HEK293 (cell line): ENCODE measurements around the gene CKMT2.

Source experiments
- CTCF ChIA-PET: fragments of 350-600 bp; formaldehyde crosslinking; extraction: SDS; loops from one replicate; lab custom pipeline; 2021; ENCODE audit warnings: antibody characterized with exemption; lab: Yijun Ruan, JAX
- POLR2A ChIA-PET: fragments of 300-600 bp; formaldehyde crosslinking; extraction: SDS; loops from one replicate; lab custom pipeline; 2020; ENCODE audit warnings: antibody characterized with exemption, inconsistent platforms; lab: Yijun Ruan, JAX
- H3K27ac ChIP-seq: fragments of 200-500 bp; sonication (Bioruptor generic); 2 replicates; pipeline ENCODE4 v1.5.1; 2014; ENCODE audit warnings: low read depth, low read length, control low read depth, inconsistent platforms; ENCODE audit errors: extremely low read depth
- H3K36me3 ChIP-seq, 2 experiments: fragments of 200-500 bp in 1 of 2; sonication (Bioruptor generic) in 1 of 2; 1 replicate in 1 of 2; 2 replicates in 1 of 2; pipeline ENCODE4 v1.5.1; 2014 to 2017; ENCODE audit warnings: inconsistent platforms in 2 of 2, low read length in 2 of 2; ENCODE audit not compliant: control insufficient read depth in 2 of 2, insufficient read depth in 1 of 2
- H3K4me1 ChIP-seq: fragments of 200-500 bp; sonication (Bioruptor generic); 2 replicates; pipeline ENCODE4 v1.5.1; 2014; ENCODE audit warnings: mild to moderate bottlenecking, low read length, inconsistent platforms; ENCODE audit not compliant: control insufficient read depth, insufficient read depth
- H3K4me3 ChIP-seq: 2 replicates; pipeline ENCODE4 v1.5.1; 2011; ENCODE audit warnings: low read depth, mild to moderate bottlenecking, control low read depth, low read length, moderate library complexity
- H3K9me3 ChIP-seq: fragments of 200-500 bp; sonication (Bioruptor generic); 2 replicates; pipeline ENCODE4 v1.5.1; 2014; ENCODE audit warnings: low read depth, low read length, inconsistent platforms; ENCODE audit not compliant: control insufficient read depth, insufficient read depth
- GLIS2 ChIP-seq: fragments of 450-650 bp; formaldehyde crosslinking; IDR thresholded peaks from 2 replicates; pipeline ENCODE4 v1.5.1; 2016; ENCODE audit warnings: missing biosample characterization, missing genetic modification characterization
- KLF1 ChIP-seq: fragments of 450-650 bp; formaldehyde crosslinking; IDR thresholded peaks from 2 replicates; pipeline ENCODE4 v1.5.1; 2016; ENCODE audit warnings: missing biosample characterization, missing genetic modification characterization
- SCRT2 ChIP-seq: fragments of 450-650 bp; formaldehyde crosslinking; IDR thresholded peaks from 2 replicates; pipeline ENCODE4 v1.5.1; 2016; ENCODE audit warnings: missing biosample characterization, missing genetic modification characterization
- SP2 ChIP-seq: fragments of 450-650 bp; formaldehyde crosslinking; IDR thresholded peaks from 2 replicates; pipeline ENCODE4 v1.5.1; 2016; ENCODE audit warnings: missing biosample characterization, missing genetic modification characterization
- ZBTB21 ChIP-seq: fragments of 450-650 bp; formaldehyde crosslinking; IDR thresholded peaks from 2 replicates; pipeline ENCODE4 v1.5.1; 2017; ENCODE audit warnings: missing biosample characterization, missing genetic modification characterization
- ZFP41 ChIP-seq: fragments of 450-650 bp; formaldehyde crosslinking; IDR thresholded peaks from 2 replicates; pipeline ENCODE4 v1.5.1; 2016; ENCODE audit warnings: missing biosample characterization, missing genetic modification characterization, borderline replicate concordance
- ZNF10 ChIP-seq: fragments of 450-650 bp; formaldehyde crosslinking; IDR thresholded peaks from 2 replicates; pipeline ENCODE4 v1.5.1; 2017; ENCODE audit warnings: missing biosample characterization, missing genetic modification characterization
- ZNF335 ChIP-seq: fragments of 450-650 bp; formaldehyde crosslinking; conservative IDR thresholded peaks from 2 replicates; pipeline ENCODE4 v1.5.1; 2016; ENCODE audit warnings: missing biosample characterization, missing genetic modification characterization
- ZNF561 ChIP-seq: fragments of 450-650 bp; IDR thresholded peaks from 2 replicates; pipeline ENCODE4 v1.5.1; 2018; ENCODE audit warnings: missing biosample characterization, missing genetic modification characterization, borderline replicate concordance
- ZNF585B ChIP-seq: fragments of 450-650 bp; formaldehyde crosslinking; IDR thresholded peaks from 2 replicates; pipeline ENCODE4 v1.5.1; 2016; ENCODE audit warnings: missing biosample characterization, missing genetic modification characterization
- ZNF600 ChIP-seq: fragments of 450-650 bp; formaldehyde crosslinking; IDR thresholded peaks from 2 replicates; pipeline ENCODE4 v1.5.1; 2016; ENCODE audit warnings: missing biosample characterization, missing genetic modification characterization
- ZNF621 ChIP-seq: fragments of 450-650 bp; formaldehyde crosslinking; IDR thresholded peaks from 2 replicates; pipeline ENCODE4 v1.5.1; 2017; ENCODE audit warnings: missing biosample characterization, missing genetic modification characterization
- ZNF624 ChIP-seq: fragments of 450-650 bp; formaldehyde crosslinking; IDR thresholded peaks from 2 replicates; pipeline ENCODE4 v1.5.1; 2017; ENCODE audit warnings: missing biosample characterization, missing genetic modification characterization
- ZNF792 ChIP-seq: fragments of 450-650 bp; formaldehyde crosslinking; IDR thresholded peaks from 2 replicates; pipeline ENCODE4 v1.5.1; 2016; ENCODE audit warnings: missing biosample characterization, missing genetic modification characterization
- TF ChIP-seq, protein P1 (sequence below): fragments of 450-650 bp; formaldehyde crosslinking; IDR thresholded peaks from 2 replicates; pipeline ENCODE4 v1.5.1; 2017; ENCODE audit warnings: missing biosample characterization, missing genetic modification characterization
- TF ChIP-seq, protein P2 (sequence below): fragments of 450-650 bp; formaldehyde crosslinking; IDR thresholded peaks from 2 replicates; pipeline ENCODE4 v1.5.1; 2016; ENCODE audit warnings: missing biosample characterization, missing genetic modification characterization, borderline replicate concordance
- TF ChIP-seq, protein P3 (sequence below): fragments of 450-650 bp; formaldehyde crosslinking; IDR thresholded peaks from 2 replicates; pipeline ENCODE4 v1.5.1; 2016; ENCODE audit warnings: missing biosample characterization, missing genetic modification characterization, low read depth
- TF ChIP-seq, protein P4 (sequence below): fragments of 450-650 bp; formaldehyde crosslinking; IDR thresholded peaks from 2 replicates; pipeline ENCODE4 v1.5.1; 2016; ENCODE audit warnings: missing biosample characterization, missing genetic modification characterization, low read depth
- TF ChIP-seq, protein P5 (sequence below): fragments of 450-650 bp; formaldehyde crosslinking; conservative IDR thresholded peaks from 2 replicates; pipeline ENCODE4 v1.5.1; 2016; ENCODE audit warnings: low read depth, missing biosample characterization, missing genetic modification characterization
- TF ChIP-seq, protein P6 (sequence below): fragments of 450-650 bp; formaldehyde crosslinking; IDR thresholded peaks from 2 replicates; pipeline ENCODE4 v1.5.1; 2016; ENCODE audit warnings: missing biosample characterization, missing genetic modification characterization

The CKMT2 gene

DNA sequence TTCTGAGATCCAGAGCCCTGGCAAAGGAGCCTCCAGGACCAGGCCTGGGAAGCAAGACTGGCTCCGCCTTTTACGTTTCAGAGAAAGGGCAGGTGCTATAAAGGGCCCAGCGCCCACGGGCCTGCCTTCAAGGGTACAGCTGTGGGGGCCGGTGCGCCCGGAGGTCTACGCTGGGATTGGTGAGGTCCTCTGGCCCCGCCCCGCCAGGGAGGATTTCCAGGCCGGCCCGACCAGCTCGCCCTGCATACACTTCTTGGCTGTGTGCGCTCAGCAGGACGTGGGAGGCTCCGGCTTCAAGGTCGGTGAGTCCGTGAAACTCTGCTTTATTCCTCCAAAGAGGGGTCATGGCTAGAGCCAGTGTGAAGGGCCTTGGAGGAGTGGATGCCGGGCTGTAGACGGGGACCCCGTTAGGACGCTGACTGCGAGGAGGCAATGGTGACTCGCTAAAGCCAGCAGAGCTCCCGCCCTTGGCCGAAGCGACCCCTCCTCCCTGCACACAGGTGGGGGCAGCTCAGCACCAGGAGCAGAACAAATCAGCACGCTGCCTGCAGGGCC is at the start of gene CKMT2:
Gene CKMT2, plus strand, starts transcription at position 243 of the 555 bp plus-strand sequence. CDS start 17,811 bp downstream, outside the sequence.
- Histone ChIP-seq H3K36me3 (peaks cover 0 to 4% of the 10 kb centered on the region in 2 experiments; a peak in 1 of 3 replicates), H3K27ac (no peak within 1 kb of the TSS), H3K9me3 (no peaks in the 10 kb centered on the region), H3K4me1 (no peaks in the 10 kb centered on the region), H3K4me3 (peak within 1 kb of the TSS; percentile 33)
- ChIA-PET CTCF (no interaction called here), POLR2A (no interaction called here)
- TF ChIP-seq ZNF600 (tag by site-specific recombination) (peak; percentile 74), ZNF585B (tag by site-specific recombination) (no peak), ZBTB21 (tag by site-specific recombination) (no peak), SCRT2 (tag by site-specific recombination) (peak; percentile 90), ZNF792 (tag by site-specific recombination) (no peak), ZFP41 (tag by site-specific recombination) (no peak), ZNF10 (tag by site-specific recombination) (no peak), ZNF335 (tag by site-specific recombination) (0 out of 2 replicates have a peak, but pooled peaks have one; percentile 20), SP2 (tag by site-specific recombination) (peak; percentile 77), GLIS2 (tag by site-specific recombination) (peak; percentile 50; the same call in 1 of the 2 replicates), ZNF621 (no peak), KLF1 (no peak), ZNF624 (tag by site-specific recombination) (no peak), ZNF561 (tag by site-specific recombination) (0 out of 2 replicates have a peak, but pooled peaks have one; percentile 67)
- TF ChIP-seq, protein P1, sequence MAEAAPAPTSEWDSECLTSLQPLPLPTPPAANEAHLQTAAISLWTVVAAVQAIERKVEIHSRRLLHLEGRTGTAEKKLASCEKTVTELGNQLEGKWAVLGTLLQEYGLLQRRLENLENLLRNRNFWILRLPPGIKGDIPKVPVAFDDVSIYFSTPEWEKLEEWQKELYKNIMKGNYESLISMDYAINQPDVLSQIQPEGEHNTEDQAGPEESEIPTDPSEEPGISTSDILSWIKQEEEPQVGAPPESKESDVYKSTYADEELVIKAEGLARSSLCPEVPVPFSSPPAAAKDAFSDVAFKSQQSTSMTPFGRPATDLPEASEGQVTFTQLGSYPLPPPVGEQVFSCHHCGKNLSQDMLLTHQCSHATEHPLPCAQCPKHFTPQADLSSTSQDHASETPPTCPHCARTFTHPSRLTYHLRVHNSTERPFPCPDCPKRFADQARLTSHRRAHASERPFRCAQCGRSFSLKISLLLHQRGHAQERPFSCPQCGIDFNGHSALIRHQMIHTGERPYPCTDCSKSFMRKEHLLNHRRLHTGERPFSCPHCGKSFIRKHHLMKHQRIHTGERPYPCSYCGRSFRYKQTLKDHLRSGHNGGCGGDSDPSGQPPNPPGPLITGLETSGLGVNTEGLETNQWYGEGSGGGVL: no peak
- TF ChIP-seq, protein P2, sequence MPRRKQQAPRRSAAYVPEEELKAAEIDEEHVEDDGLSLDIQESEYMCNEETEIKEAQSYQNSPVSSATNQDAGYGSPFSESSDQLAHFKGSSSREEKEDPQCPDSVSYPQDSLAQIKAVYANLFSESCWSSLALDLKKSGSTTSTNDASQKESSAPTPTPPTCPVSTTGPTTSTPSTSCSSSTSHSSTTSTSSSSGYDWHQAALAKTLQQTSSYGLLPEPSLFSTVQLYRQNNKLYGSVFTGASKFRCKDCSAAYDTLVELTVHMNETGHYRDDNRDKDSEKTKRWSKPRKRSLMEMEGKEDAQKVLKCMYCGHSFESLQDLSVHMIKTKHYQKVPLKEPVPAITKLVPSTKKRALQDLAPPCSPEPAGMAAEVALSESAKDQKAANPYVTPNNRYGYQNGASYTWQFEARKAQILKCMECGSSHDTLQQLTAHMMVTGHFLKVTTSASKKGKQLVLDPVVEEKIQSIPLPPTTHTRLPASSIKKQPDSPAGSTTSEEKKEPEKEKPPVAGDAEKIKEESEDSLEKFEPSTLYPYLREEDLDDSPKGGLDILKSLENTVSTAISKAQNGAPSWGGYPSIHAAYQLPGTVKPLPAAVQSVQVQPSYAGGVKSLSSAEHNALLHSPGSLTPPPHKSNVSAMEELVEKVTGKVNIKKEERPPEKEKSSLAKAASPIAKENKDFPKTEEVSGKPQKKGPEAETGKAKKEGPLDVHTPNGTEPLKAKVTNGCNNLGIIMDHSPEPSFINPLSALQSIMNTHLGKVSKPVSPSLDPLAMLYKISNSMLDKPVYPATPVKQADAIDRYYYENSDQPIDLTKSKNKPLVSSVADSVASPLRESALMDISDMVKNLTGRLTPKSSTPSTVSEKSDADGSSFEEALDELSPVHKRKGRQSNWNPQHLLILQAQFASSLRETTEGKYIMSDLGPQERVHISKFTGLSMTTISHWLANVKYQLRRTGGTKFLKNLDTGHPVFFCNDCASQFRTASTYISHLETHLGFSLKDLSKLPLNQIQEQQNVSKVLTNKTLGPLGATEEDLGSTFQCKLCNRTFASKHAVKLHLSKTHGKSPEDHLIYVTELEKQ: no peak
- TF ChIP-seq, protein P3, sequence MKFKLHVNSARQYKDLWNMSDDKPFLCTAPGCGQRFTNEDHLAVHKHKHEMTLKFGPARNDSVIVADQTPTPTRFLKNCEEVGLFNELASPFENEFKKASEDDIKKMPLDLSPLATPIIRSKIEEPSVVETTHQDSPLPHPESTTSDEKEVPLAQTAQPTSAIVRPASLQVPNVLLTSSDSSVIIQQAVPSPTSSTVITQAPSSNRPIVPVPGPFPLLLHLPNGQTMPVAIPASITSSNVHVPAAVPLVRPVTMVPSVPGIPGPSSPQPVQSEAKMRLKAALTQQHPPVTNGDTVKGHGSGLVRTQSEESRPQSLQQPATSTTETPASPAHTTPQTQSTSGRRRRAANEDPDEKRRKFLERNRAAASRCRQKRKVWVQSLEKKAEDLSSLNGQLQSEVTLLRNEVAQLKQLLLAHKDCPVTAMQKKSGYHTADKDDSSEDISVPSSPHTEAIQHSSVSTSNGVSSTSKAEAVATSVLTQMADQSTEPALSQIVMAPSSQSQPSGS (tag by site-specific recombination): no peak
- TF ChIP-seq, protein P4, sequence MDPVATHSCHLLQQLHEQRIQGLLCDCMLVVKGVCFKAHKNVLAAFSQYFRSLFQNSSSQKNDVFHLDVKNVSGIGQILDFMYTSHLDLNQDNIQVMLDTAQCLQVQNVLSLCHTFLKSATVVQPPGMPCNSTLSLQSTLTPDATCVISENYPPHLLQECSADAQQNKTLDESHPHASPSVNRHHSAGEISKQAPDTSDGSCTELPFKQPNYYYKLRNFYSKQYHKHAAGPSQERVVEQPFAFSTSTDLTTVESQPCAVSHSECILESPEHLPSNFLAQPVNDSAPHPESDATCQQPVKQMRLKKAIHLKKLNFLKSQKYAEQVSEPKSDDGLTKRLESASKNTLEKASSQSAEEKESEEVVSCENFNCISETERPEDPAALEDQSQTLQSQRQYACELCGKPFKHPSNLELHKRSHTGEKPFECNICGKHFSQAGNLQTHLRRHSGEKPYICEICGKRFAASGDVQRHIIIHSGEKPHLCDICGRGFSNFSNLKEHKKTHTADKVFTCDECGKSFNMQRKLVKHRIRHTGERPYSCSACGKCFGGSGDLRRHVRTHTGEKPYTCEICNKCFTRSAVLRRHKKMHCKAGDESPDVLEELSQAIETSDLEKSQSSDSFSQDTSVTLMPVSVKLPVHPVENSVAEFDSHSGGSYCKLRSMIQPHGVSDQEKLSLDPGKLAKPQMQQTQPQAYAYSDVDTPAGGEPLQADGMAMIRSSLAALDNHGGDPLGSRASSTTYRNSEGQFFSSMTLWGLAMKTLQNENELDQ (tag by site-specific recombination): no peak
- TF ChIP-seq, protein P5, sequence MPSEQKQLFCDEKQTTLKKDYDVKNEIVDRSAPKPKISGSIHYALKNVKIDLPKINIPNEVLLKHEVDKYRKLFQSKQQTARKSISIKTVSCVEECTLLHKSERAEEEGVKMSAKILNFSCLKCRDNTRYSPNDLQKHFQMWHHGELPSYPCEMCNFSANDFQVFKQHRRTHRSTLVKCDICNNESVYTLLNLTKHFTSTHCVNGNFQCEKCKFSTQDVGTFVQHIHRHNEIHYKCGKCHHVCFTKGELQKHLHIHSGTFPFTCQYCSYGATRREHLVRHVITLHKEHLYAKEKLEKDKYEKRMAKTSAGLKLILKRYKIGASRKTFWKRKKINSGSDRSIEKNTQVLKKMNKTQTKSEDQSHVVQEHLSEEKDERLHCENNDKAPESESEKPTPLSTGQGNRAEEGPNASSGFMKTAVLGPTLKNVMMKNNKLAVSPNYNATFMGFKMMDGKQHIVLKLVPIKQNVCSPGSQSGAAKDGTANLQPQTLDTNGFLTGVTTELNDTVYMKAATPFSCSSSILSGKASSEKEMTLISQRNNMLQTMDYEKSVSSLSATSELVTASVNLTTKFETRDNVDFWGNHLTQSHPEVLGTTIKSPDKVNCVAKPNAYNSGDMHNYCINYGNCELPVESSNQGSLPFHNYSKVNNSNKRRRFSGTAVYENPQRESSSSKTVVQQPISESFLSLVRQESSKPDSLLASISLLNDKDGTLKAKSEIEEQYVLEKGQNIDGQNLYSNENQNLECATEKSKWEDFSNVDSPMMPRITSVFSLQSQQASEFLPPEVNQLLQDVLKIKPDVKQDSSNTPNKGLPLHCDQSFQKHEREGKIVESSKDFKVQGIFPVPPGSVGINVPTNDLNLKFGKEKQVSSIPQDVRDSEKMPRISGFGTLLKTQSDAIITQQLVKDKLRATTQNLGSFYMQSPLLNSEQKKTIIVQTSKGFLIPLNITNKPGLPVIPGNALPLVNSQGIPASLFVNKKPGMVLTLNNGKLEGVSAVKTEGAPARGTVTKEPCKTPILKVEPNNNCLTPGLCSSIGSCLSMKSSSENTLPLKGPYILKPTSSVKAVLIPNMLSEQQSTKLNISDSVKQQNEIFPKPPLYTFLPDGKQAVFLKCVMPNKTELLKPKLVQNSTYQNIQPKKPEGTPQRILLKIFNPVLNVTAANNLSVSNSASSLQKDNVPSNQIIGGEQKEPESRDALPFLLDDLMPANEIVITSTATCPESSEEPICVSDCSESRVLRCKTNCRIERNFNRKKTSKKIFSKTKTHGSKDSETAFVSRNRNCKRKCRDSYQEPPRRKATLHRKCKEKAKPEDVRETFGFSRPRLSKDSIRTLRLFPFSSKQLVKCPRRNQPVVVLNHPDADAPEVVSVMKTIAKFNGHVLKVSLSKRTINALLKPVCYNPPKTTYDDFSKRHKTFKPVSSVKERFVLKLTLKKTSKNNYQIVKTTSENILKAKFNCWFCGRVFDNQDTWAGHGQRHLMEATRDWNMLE: no peak
- TF ChIP-seq, protein P6, sequence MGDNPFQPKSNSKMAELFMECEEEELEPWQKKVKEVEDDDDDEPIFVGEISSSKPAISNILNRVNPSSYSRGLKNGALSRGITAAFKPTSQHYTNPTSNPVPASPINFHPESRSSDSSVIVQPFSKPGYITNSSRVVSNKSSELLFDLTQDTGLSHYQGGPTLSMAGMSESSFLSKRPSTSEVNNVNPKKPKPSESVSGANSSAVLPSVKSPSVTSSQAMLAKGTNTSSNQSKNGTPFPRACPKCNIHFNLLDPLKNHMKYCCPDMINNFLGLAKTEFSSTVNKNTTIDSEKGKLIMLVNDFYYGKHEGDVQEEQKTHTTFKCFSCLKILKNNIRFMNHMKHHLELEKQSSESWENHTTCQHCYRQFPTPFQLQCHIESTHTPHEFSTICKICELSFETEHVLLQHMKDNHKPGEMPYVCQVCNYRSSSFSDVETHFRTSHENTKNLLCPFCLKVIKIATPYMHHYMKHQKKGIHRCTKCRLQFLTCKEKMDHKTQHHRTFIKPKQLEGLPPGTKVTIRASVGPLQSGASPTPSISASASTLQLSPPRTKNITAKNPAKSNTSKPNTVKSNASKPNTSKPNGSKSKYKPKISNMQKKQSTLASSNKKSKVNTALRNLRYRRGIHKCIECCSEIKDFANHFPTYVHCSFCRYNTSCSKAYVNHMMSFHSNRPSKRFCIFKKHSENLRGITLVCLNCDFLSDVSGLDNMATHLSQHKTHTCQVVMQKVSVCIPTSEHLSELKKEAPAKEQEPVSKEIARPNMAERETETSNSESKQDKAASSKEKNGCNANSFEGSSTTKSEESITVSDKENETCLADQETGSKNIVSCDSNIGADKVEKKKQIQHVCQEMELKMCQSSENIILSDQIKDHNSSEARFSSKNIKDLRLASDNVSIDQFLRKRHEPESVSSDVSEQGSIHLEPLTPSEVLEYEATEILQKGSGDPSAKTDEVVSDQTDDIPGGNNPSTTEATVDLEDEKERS (tag by site-specific recombination): no peak
